Measurements from ENCODE around the gene RAD51B.

RAD51B gene

GRCh38 chr14:68576496-68577244, 757.1 kb downstream of the RAD51B start:
- no peak for DNase-seq (ENCODE audit: low read depth in 1 of 2, low spot score in 1 of 2)
- Histone ChIP-seq H3K27ac (replicated peaks) (no peak overlapping the region), H3K27me3 (ENCODE audit: insufficient read depth, poor library complexity, severe bottlenecking) (no peaks in the 10 kb centered on the region), H3K4me3 (replicated peaks; ENCODE audit: insufficient read depth, low read length) (no peak overlapping the region)
- no peak for TF ChIP-seq POLR2AphosphoS5 (IDR thresholded peaks at IDR 0.05; ENCODE audit: low read depth)

- TF ChIP-seq CTCF (IDR thresholded peaks at IDR 0.05; ENCODE audit: insufficient read depth, low read length) (no peak), SPI1 (IDR thresholded peaks at IDR 0.05; ENCODE audit: borderline replicate concordance, low read depth) (no peak), POLR2AphosphoS5 (IDR thresholded peaks at IDR 0.05; ENCODE audit: low read depth) (no peak), GABPA (IDR thresholded peaks at IDR 0.05; ENCODE audit: low read depth) (no peak), REST (IDR thresholded peaks at IDR 0.05; ENCODE audit: insufficient replicate concordance, low read depth) (no peak)
- Histone ChIP-seq H3K4me3 (replicated peaks; ENCODE audit: insufficient read depth, low read length) (no peak overlapping the region), H3K27me3 (ENCODE audit: insufficient read depth, poor library complexity, severe bottlenecking) (no peaks in the 10 kb centered on the region), H3K27ac (replicated peaks) (peak overlapping the region; percentile 47)
- DNase-seq (ENCODE audit: low read depth in 1 of 2, low spot score in 1 of 2) = peak; percentile 29 to 74
These were observed 758.4 kb downstream of the RAD51B start for GRCh38 chr14:68577802-68578541.

- Histone ChIP-seq H3K4me3 (replicated peaks; ENCODE audit: insufficient read depth, low read length) (no peak overlapping the region), H3K27me3 (ENCODE audit: insufficient read depth, poor library complexity, severe bottlenecking) (no peaks in the 10 kb centered on the region), H3K27ac (replicated peaks) (no peak overlapping the region)
- DNase-seq (ENCODE audit: low read depth in 1 of 2, low spot score in 1 of 2) = no peak
- TF ChIP-seq REST (IDR thresholded peaks at IDR 0.05; ENCODE audit: insufficient replicate concordance, low read depth) = no peak
- no peak for TF ChIP-seq SPI1 (IDR thresholded peaks at IDR 0.05; ENCODE audit: borderline replicate concordance, low read depth)
- TF ChIP-seq GABPA (IDR thresholded peaks at IDR 0.05; ENCODE audit: low read depth) = no peak
- TF ChIP-seq POLR2AphosphoS5 (IDR thresholded peaks at IDR 0.05; ENCODE audit: low read depth) = no peak
- no peak for TF ChIP-seq CTCF (IDR thresholded peaks at IDR 0.05; ENCODE audit: insufficient read depth, low read length)
These were observed 759.0 kb downstream of the RAD51B start for GRCh38 chr14:68578597-68578996.

GRCh38 chr14:68580096-68580645, 760.6 kb downstream of the RAD51B start:
- Histone ChIP-seq H3K27ac (replicated peaks) (no peak overlapping the region), H3K4me3 (replicated peaks; ENCODE audit: insufficient read depth, low read length) (no peak overlapping the region), H3K27me3 (ENCODE audit: insufficient read depth, poor library complexity, severe bottlenecking) (no peaks in the 10 kb centered on the region)
- TF ChIP-seq GABPA (IDR thresholded peaks at IDR 0.05; ENCODE audit: low read depth) = no peak
- TF ChIP-seq SPI1 (IDR thresholded peaks at IDR 0.05; ENCODE audit: borderline replicate concordance, low read depth) = no peak
- TF ChIP-seq CTCF (IDR thresholded peaks at IDR 0.05; ENCODE audit: insufficient read depth, low read length) = no peak
- TF ChIP-seq REST (IDR thresholded peaks at IDR 0.05; ENCODE audit: insufficient replicate concordance, low read depth) = no peak
- no peak for TF ChIP-seq POLR2AphosphoS5 (IDR thresholded peaks at IDR 0.05; ENCODE audit: low read depth)
- no peak for DNase-seq (ENCODE audit: low read depth in 1 of 2, low spot score in 1 of 2)

Measured in HL-60 (cell line).